DND-41 (cell line): ENCODE results near the gene VAV2.

Source experiments
- ATAC-seq: fragments of 200-7000 bp; cut with Tn5 transposase; 3 replicates; pipeline ENCODE4 v1.9.1; 2021; ENCODE audit warnings: low read depth; ENCODE audit not compliant: insufficient read depth
- DNase-seq: peaks from one replicate; pipeline ENCODE4 v3.0.0-alpha.2; 2020
- H2AFZ ChIP-seq: 2 replicates; pipeline ENCODE4 v1.6.0; 2012; ENCODE audit warnings: low read depth, low read length
- H3K27ac ChIP-seq: 2 replicates; pipeline ENCODE4 v1.5.1; 2012; ENCODE audit warnings: low read length, inconsistent platforms
- H3K27me3 ChIP-seq: fragments of 200-600 bp; sonication (generic); 2 replicates; pipeline ENCODE4 v1.6.0; 2012; ENCODE audit warnings: low read length, mild to moderate bottlenecking, inconsistent platforms; ENCODE audit not compliant: insufficient read depth, poor library complexity
- H3K36me3 ChIP-seq: 2 replicates; pipeline ENCODE4 v1.5.1; 2012; ENCODE audit warnings: low read length, inconsistent platforms; ENCODE audit not compliant: insufficient read depth
- H3K4me1 ChIP-seq: 2 replicates; pipeline ENCODE4 v1.5.1; 2012; ENCODE audit warnings: mild to moderate bottlenecking, low read length; ENCODE audit not compliant: insufficient read depth
- H3K4me2 ChIP-seq: 2 replicates; pipeline ENCODE4 v1.6.0; 2012; ENCODE audit warnings: mild to moderate bottlenecking, moderate library complexity, low read length, inconsistent platforms; ENCODE audit not compliant: insufficient read depth
- H3K4me3 ChIP-seq, 2 experiments: fragments of 200-600 bp in 1 of 2; shearing (Covaris generic) in 1 of 2; 2 replicates each; pipeline ENCODE4 v1.5.1; 2012 to 2016; ENCODE audit warnings: inconsistent platforms in 2 of 2, low read length in 2 of 2, mild to moderate bottlenecking in 2 of 2, low read depth in 1 of 2, moderate library complexity in 1 of 2
- H3K79me2 ChIP-seq: 2 replicates; pipeline ENCODE4 v1.6.0; 2012; ENCODE audit warnings: low read length, inconsistent platforms; ENCODE audit not compliant: insufficient read depth
- H3K9ac ChIP-seq: 2 replicates; pipeline ENCODE4 v1.6.0; 2012; ENCODE audit warnings: low read depth, mild to moderate bottlenecking, inconsistent platforms, low read length, moderate library complexity
- H3K9me3 ChIP-seq: 2 replicates; pipeline ENCODE4 v1.5.1; 2012; ENCODE audit warnings: low read length, moderate library complexity, mild to moderate bottlenecking, inconsistent platforms; ENCODE audit not compliant: insufficient read depth, severe bottlenecking
- H4K20me1 ChIP-seq: 2 replicates; pipeline ENCODE4 v1.6.0; 2012; ENCODE audit warnings: low read length; ENCODE audit not compliant: insufficient read depth
- CTCF ChIP-seq: IDR thresholded peaks from 2 replicates; pipeline ENCODE4 v1.5.1; 2012; ENCODE audit warnings: borderline replicate concordance, low read length, moderate library complexity, mild to moderate bottlenecking; ENCODE audit not compliant: poor library complexity, severe bottlenecking; ENCODE audit errors: extremely low read depth
- EZH2 ChIP-seq: IDR thresholded peaks from 3 replicates; pipeline ENCODE4 v1.6.1; 2012; ENCODE audit warnings: borderline replicate concordance, low read depth, mild to moderate bottlenecking, moderate library complexity, low read length, inconsistent platforms; ENCODE audit not compliant: severe bottlenecking

VAV2 gene

GRCh38 chr9:133991964-133992779, at the start of gene VAV2:
VAV2 (minus strand) TSS chr9:133992324; CDS start chr9:133992278, 46 bp downstream.
- no peaks in the 10 kb centered on the region for H3K4me1 ChIP-seq
- no peaks in the 10 kb centered on the region for H4K20me1 ChIP-seq
- no peak within 1 kb of the TSS for H3K4me3 ChIP-seq
- no peak for ATAC-seq
- no peaks in the 10 kb centered on the region for H3K9me3 ChIP-seq
- no peak within 1 kb of the TSS for H3K4me2 ChIP-seq
- no peak for DNase-seq
- no peaks in the 10 kb centered on the region for H3K79me2 ChIP-seq
- no peaks in the 10 kb centered on the region for H3K27me3 ChIP-seq
- no peak within 1 kb of the TSS for H2AFZ ChIP-seq
- no peak within 1 kb of the TSS for H3K27ac ChIP-seq
- no peak within 1 kb of the TSS for H3K9ac ChIP-seq
- TF ChIP-seq CTCF = no peak
- TF ChIP-seq EZH2 = no peak
- no peaks in the 10 kb centered on the region for H3K36me3 ChIP-seq

GRCh38 chr9:134041649-134041962, 49.5 kb upstream of the VAV2 start:
- TF ChIP-seq EZH2 (no peak), CTCF (no peak)
- Histone ChIP-seq H3K36me3 (peaks cover 81% of the 10 kb centered on the region), H3K27ac (no peak overlapping the region), H3K4me3 (no peak overlapping the region), H3K9ac (no peak overlapping the region), H4K20me1 (peaks cover 11% of the 10 kb centered on the region; the same call in 1 of the 2 replicates), H3K4me1 (no peaks in the 10 kb centered on the region), H3K9me3 (no peaks in the 10 kb centered on the region), H3K4me2 (no peak overlapping the region), H3K27me3 (no peaks in the 10 kb centered on the region), H2AFZ (no peak overlapping the region), H3K79me2 (no peaks in the 10 kb centered on the region)
- DNase-seq = no peak
- no peak for ATAC-seq

- Histone ChIP-seq H3K27ac (no peak overlapping the region), H3K79me2 (no peaks in the 10 kb centered on the region), H3K4me2 (no peak overlapping the region), H2AFZ (no peak overlapping the region), H4K20me1 (peaks cover 11% of the 10 kb centered on the region; the same call in 1 of the 2 replicates), H3K4me3 (no peak overlapping the region), H3K27me3 (no peaks in the 10 kb centered on the region), H3K9ac (no peak overlapping the region), H3K4me1 (no peaks in the 10 kb centered on the region), H3K36me3 (peaks cover 81% of the 10 kb centered on the region), H3K9me3 (no peaks in the 10 kb centered on the region)
- TF ChIP-seq CTCF = no peak
- no peak for TF ChIP-seq EZH2
- ATAC-seq (no peak), DNase-seq (no peak)
Observed at GRCh38 chr9:134040781-134041648, 48.9 kb upstream of the VAV2 start.
